ENCODE results near the gene SERPINB6. TPM values are rescaled to one million over a fixed set of nuclear protein-coding genes. Genes with fewer than 3 reads are reported as not detected.

The SERPINB6 gene
- total RNA-seq, 1 donor from 2014 or later: 101 TPM

GRCh38 chr6:2980465-2980855, 9.1 kb upstream of the SERPINB6 start:
- no peaks in the 10 kb centered on the region for H3K27me3 ChIP-seq (ENCODE audit: control insufficient read depth, insufficient read depth, low read length)
- TF ChIP-seq CTCF (IDR thresholded peaks at IDR 0.05; ENCODE audit: insufficient read depth, low read length, poor library complexity, severe bottlenecking): no peak
- DNase-seq (ENCODE audit: low read depth): no peak

GRCh38 chr6:2979819-2980464, 8.6 kb upstream of the SERPINB6 start:
- no peak for DNase-seq (ENCODE audit: low read depth)
- TF ChIP-seq CTCF (IDR thresholded peaks at IDR 0.05; ENCODE audit: insufficient read depth, low read length, poor library complexity, severe bottlenecking): no peak
- no peaks in the 10 kb centered on the region for H3K27me3 ChIP-seq (ENCODE audit: control insufficient read depth, insufficient read depth, low read length)
- no peak overlapping the region for H3K4me3 ChIP-seq (ENCODE audit: low read depth, low read length)
- no peaks in the 10 kb centered on the region for H3K36me3 ChIP-seq (ENCODE audit: control insufficient read depth, insufficient read depth, low read length)

More at GRCh38 chr6:2980465-2980855, 9.1 kb upstream of the SERPINB6 start:
- Histone ChIP-seq H3K36me3 (ENCODE audit: control insufficient read depth, insufficient read depth, low read length) (no peaks in the 10 kb centered on the region), H3K4me3 (ENCODE audit: low read depth, low read length) (no peak overlapping the region)

GRCh38 chr6:2978923-2979322, 7.6 kb upstream of the SERPINB6 start:
- no peak overlapping the region for H3K4me3 ChIP-seq (ENCODE audit: low read depth, low read length)
- no peaks in the 10 kb centered on the region for H3K27me3 ChIP-seq (ENCODE audit: control insufficient read depth, insufficient read depth, low read length)
- no peak for TF ChIP-seq CTCF (IDR thresholded peaks at IDR 0.05; ENCODE audit: insufficient read depth, low read length, poor library complexity, severe bottlenecking)
- no peaks in the 10 kb centered on the region for H3K36me3 ChIP-seq (ENCODE audit: control insufficient read depth, insufficient read depth, low read length)
- DNase-seq (ENCODE audit: low read depth): no peak

DNA sequence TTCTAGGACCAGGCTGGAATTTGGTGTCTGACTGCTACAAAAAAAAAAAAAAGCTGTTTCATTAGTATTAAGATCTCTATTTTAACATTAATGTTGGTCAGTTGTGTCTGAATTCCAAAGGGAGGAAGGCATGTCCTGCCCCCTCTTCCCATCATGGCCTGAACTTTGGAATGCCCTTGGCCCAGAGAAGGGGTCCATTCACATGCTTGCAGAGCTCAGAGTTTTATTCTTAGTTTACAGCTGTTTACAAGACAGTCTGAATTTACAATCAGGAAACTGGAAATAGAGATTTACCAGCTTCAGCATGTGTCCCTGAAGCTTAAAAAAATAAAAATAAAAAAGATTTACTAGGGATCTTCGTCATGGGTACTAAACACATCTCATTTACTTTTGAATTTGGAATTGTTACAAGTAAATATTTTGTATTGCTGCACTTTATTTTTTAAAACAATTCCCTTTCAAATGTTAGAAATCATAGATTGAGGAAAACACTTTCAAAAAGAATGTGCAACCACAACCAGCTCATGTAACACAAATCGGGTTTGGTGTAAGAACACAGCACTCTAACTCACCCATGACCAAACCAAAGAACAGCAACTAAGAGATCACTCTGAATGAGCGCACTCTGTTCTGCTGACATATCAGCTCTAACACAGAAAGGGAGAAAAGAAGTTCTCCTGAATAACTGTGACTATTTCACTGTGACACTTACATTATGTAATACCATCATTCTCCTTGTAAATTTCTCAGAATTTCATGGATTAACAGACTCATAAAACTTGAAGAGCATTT, 6.6 kb upstream of the SERPINB6 start:
- Histone ChIP-seq H3K27me3 (ENCODE audit: control insufficient read depth, insufficient read depth, low read length) (no peaks in the 10 kb centered on the region), H3K36me3 (ENCODE audit: control insufficient read depth, insufficient read depth, low read length) (no peaks in the 10 kb centered on the region), H3K4me3 (ENCODE audit: low read depth, low read length) (no peak overlapping the region)
- DNase-seq (ENCODE audit: low read depth): no peak
- no peak for TF ChIP-seq CTCF (IDR thresholded peaks at IDR 0.05; ENCODE audit: insufficient read depth, low read length, poor library complexity, severe bottlenecking)

DNA sequence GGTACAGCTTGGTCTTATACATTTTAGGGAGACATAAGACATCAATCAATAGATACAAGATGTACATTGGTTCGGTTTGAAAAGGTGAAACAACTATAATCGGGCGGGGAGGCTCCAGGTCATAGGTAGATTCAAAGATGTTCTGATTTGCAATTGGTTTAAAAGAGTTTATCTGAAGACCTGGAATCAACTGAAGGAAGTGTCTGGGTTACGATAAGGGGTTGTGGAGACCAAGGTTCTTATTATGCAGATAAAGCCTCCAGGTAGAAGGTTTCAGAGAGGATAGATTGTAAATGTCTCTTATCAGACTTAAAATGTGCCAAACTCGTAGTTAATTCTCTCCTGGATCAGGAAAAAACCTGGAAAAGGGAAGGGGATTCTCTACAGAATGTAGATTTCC, 5.9 kb upstream of the SERPINB6 start:
- DNase-seq (ENCODE audit: low read depth): no peak
- TF ChIP-seq CTCF (IDR thresholded peaks at IDR 0.05; ENCODE audit: insufficient read depth, low read length, poor library complexity, severe bottlenecking): no peak
- no peaks in the 10 kb centered on the region for H3K36me3 ChIP-seq (ENCODE audit: control insufficient read depth, insufficient read depth, low read length)
- H3K27me3 ChIP-seq (ENCODE audit: control insufficient read depth, insufficient read depth, low read length): no peaks in the 10 kb centered on the region
- no peak overlapping the region for H3K4me3 ChIP-seq (ENCODE audit: low read depth, low read length)
